LNCAP (cell line): Measurements from ENCODE around the gene APBA2.

Source experiments
- CTCF ChIP-seq: fragments of 450-650 bp; IDR thresholded peaks from 2 replicates; pipeline ENCODE4 v1.5.1; 2017; ENCODE audit warnings: mild to moderate bottlenecking

APBA2 gene

GRCh38 chr15:28922707-28923012 lies 36.9 kb downstream of the APBA2 start:
- no peak for TF ChIP-seq CTCF

DNA sequence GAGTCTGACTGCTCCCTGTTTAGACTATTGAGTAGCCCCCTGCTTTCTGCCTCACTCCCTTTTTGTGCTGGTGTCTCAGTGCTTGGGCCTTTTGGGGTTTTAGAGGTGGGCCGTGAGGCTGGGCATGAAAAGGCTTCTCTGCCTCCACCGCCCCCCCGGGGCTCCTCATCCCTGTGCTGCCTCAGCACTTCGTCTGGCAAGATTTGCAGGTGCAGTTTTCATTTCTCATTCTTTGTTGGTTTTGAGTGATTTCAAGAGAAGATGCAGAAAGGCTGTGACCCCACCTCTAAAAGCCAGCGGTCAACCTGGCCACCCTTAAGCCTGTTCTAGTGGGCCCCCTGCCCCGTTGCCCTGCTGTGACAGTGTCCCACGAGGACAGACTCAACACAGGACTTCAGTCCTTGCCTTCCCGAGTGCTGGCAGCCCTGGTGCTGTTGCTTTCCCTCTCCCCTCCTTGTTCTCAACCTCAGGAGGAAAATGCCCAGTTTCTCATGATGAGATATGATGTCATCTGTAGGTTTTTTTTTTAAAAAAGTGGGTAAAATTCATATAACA lies 38.0 kb downstream of the APBA2 start:
- TF ChIP-seq CTCF = no peak

GRCh38 chr15:28927043-28927442 lies 41.3 kb downstream of the APBA2 start:
- TF ChIP-seq CTCF = no peak

DNA sequence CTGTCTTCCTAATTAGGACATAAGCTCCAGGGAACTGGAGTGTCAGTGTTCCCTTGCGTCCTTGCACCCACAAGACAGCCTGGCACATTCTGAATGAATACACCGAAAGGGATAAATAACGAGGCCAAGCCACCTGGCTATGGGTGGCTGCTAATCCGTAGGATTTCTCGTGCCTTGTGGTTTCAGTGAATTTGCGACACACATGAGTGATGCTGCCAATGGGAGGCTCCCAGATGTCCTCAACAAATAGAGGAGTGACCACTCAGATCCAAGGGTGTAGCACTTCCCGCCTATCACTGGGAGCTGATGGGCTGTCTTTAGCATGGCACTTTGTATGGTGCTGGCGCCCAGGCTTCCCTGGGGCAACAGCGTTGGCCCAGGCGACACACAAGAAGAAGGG lies 43.4 kb downstream of the APBA2 start:
- no peak for TF ChIP-seq CTCF

- no peak for TF ChIP-seq CTCF
These were observed 44.2 kb downstream of the APBA2 start for GRCh38 chr15:28930011-28930410.

DNA sequence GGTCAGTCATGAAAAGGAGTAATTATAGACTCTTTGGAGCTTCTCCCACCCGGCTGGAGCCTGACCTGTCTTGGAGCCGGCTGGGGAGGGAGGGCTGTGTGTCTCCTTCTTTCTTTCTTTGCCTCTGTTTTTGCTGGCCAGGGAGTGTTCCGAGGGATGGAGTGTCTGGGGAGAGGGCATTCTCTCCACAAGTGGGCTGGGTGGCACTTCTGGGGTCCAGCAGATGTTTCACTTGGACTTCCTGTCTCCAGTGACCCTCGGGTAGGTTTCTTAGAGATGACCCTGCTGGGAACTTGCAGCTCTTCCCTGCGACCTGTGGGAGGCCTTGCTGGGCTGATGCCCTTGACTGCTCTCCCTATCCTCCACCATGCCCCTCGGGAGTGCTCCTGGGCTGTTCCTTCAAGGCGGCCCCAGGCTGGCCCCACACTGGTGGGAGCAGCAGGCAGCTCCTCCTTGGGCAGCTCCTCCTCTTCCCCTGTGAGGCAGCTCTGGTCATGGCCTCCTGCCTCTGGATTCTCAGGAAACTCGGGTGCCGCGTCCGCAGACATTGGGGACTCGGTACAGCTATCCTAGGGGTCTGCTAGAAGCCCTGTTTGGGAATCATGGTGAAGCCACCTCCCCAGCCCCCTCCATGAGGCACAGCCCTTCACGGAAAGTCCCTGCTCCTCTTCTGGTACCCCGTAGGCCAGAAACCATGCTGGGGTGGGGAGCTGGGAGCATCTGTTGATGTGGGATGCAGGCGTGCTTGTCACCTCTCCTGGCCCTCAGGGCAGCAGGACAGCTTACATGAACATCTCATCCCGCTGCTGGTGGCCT lies 44.9 kb downstream of the APBA2 start:
- no peak for TF ChIP-seq CTCF

DNA sequence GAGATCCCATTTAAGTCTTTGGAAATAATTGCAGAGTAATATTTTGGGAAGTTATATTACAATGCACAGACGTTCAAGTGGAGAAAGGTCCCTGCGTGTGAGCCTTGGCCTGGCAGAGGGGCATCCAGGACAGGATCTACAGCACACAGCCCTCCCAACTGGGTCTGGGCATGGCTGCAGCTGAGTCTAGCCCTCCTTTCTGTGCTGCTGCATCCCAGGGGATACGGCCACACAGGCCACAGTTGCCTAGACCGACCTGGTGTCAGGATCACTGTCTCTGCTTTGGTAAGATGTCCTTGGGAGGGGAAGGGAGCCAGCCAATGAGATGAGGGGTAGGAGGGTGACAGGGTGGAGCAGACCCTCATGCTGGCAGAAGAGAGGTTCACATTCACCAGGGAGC lies 46.1 kb downstream of the APBA2 start:
- TF ChIP-seq CTCF = no peak
